ENCODE results near the gene KISS1R. TPM values are rescaled to one million over a fixed set of nuclear protein-coding genes. Genes with fewer than 3 reads are reported as not detected.

KISS1R gene
- total RNA-seq, 1 donor from 2014 or later: not detected

DNA sequence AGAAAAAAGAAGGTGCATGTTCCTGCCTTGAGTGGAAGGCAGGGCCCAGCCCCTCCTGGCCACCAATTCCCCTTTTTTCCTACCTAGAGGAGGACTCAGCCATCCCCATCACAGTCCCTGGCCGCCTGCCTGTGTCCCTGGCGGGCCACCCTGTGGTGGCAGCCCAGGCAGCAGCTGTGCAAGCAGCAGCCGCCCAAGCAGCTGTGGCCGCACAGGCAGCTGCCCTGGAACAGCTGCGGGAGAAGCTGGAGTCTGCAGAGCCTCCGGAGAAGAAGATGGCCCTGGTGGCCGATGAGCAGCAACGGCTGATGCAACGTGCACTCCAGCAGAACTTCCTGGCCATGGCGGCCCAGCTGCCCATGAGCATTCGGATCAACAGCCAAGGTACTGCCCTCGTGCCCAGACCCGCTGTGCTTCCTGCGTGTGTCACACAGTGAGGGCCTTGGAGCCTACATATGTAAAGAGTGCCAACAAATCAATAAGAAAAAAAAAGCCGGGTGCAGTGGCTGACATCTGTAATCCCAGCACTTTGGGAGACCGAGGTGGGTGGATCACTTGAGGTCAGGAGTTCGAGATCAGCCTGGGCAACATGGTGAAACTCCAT, 49.5 kb downstream of the KISS1R start:
- DNase-seq (ENCODE audit: low read depth, low spot score): no peak

Other genes starting within 250 kb of the KISS1R start
- gene FSTL3, start 240.9 kb upstream of the KISS1R start, total RNA-seq: 18.5 and 32.6 TPM in 2 replicates
- gene PRSS57, start 221.9 kb upstream of the KISS1R start, total RNA-seq: 0.07 TPM in 1 of 2 replicates, not detected in the other
- gene PALM, start 208.4 kb upstream of the KISS1R start, total RNA-seq: 14.3 and 23.0 TPM in 2 replicates
- 0.04 TPM in 1 of 2 replicates, not detected in the other for gene MISP, start 166.2 kb upstream of the KISS1R start, total RNA-seq
- gene PTBP1, start 119.9 kb upstream of the KISS1R start, total RNA-seq: 198 and 241 TPM in 2 replicates
- 0.07 and 0.33 TPM in 2 replicates for gene PLPPR3, start 95.4 kb upstream of the KISS1R start, total RNA-seq
- gene AZU1, start 89.5 kb upstream of the KISS1R start, total RNA-seq: not detected in 2 replicates
- gene PRTN3, start 76.3 kb upstream of the KISS1R start, total RNA-seq: not detected in 2 replicates
- gene ELANE, start 65.0 kb upstream of the KISS1R start, total RNA-seq: not detected in 2 replicates
- gene CFD, start 57.7 kb upstream of the KISS1R start, total RNA-seq: 0.49 and 3.6 TPM in 2 replicates
- gene MED16, start 24.1 kb upstream of the KISS1R start, total RNA-seq: 22.9 and 27.0 TPM in 2 replicates
- gene RNU6-9, start 23.8 kb upstream of the KISS1R start, total RNA-seq: not detected in 2 replicates
- 22.8 and 29.1 TPM in 2 replicates for gene R3HDM4, start 4.1 kb upstream of the KISS1R start, total RNA-seq
- gene ARID3A, start 8.7 kb downstream of the KISS1R start, total RNA-seq: 8.0 and 9.6 TPM in 2 replicates
- 106 and 115 TPM in 2 replicates for gene WDR18, start 67.0 kb downstream of the KISS1R start, total RNA-seq
- gene GRIN3B, start 83.1 kb downstream of the KISS1R start, total RNA-seq: 0.39 and 0.59 TPM in 2 replicates
- gene TMEM259, start 103.8 kb downstream of the KISS1R start, total RNA-seq: 49.5 and 65.1 TPM in 2 replicates
- not detected in 2 replicates for gene RNU6-2, start 104.2 kb downstream of the KISS1R start, total RNA-seq
- 159 and 188 TPM in 2 replicates for gene CNN2, start 109.3 kb downstream of the KISS1R start, total RNA-seq
- 3.5 and 5.9 TPM in 2 replicates for gene ABCA7, start 122.8 kb downstream of the KISS1R start, total RNA-seq
- gene ARHGAP45, start 149.8 kb downstream of the KISS1R start, total RNA-seq: 10.2 and 20.2 TPM in 2 replicates
- 133 and 163 TPM in 2 replicates for gene POLR2E, start 178.0 kb downstream of the KISS1R start, total RNA-seq
- 380 and 410 TPM in 2 replicates for gene GPX4, start 186.7 kb downstream of the KISS1R start, total RNA-seq